Effector memory CD8-positive, alpha-beta T cell (primary cell): Measurements from ENCODE around the gene CCDC85C.
A peak's percentile ranks its signal among the peaks of the same experiment; 100 is the strongest.

Source experiments
- ATAC-seq: fragments of 150-1000 bp; cut with Tn5 transposase; replicated peaks from 2 replicates; pipeline ENCODE4 v1.10.0; 2021; ENCODE audit warnings: mild to moderate bottlenecking, moderate library complexity
- DNase-seq, 3 experiments: peaks; one replicate each; pipeline ENCODE4 v3.0.0; 2021
- H3K27ac Mint-ChIP-seq, 2 donors: one replicate each; pipeline ENCODE4 v1.8.0; 2022; ENCODE audit warnings: mild to moderate bottlenecking in 2 of 2, mixed read lengths in 2 of 2, moderate library complexity in 2 of 2
- H3K27me3 Mint-ChIP-seq, 2 donors: one replicate each; pipeline ENCODE4 v1.8.0; 2022; ENCODE audit warnings: mixed read lengths in 2 of 2
- H3K36me3 Mint-ChIP-seq: one replicate; pipeline ENCODE4 v1.8.0; 2022; ENCODE audit warnings: mild to moderate bottlenecking, moderate library complexity, mixed read lengths; ENCODE audit not compliant: insufficient read depth
- H3K4me1 Mint-ChIP-seq, 2 donors: one replicate each; pipeline ENCODE4 v1.8.0; 2022; ENCODE audit warnings: low read depth in 2 of 2, mixed read lengths in 2 of 2
- H3K4me3 Mint-ChIP-seq, 2 donors: one replicate each; pipeline ENCODE4 v1.8.0; 2022; ENCODE audit warnings: mild to moderate bottlenecking in 2 of 2, mixed read lengths in 2 of 2, moderate library complexity in 2 of 2
- H3K9me3 Mint-ChIP-seq, 2 donors: one replicate each; pipeline ENCODE4 v1.8.0; 2022; ENCODE audit warnings: mixed read lengths in 2 of 2

The CCDC85C gene

GRCh38 chr14:99586761-99587459, 17.1 kb downstream of the CCDC85C start:
- Mint-ChIP-seq H3K9me3 (no peaks in the 10 kb centered on the region), H3K36me3 (peaks cover 3% of the 10 kb centered on the region), H3K4me1 (peaks cover 8 to 15% of the 10 kb centered on the region in 2 donors), H3K27ac (no peak overlapping the region), H3K4me3 (no peak overlapping the region), H3K27me3 (no peaks in the 10 kb centered on the region)
- ATAC-seq (no peak), DNase-seq (no peak)

DNA sequence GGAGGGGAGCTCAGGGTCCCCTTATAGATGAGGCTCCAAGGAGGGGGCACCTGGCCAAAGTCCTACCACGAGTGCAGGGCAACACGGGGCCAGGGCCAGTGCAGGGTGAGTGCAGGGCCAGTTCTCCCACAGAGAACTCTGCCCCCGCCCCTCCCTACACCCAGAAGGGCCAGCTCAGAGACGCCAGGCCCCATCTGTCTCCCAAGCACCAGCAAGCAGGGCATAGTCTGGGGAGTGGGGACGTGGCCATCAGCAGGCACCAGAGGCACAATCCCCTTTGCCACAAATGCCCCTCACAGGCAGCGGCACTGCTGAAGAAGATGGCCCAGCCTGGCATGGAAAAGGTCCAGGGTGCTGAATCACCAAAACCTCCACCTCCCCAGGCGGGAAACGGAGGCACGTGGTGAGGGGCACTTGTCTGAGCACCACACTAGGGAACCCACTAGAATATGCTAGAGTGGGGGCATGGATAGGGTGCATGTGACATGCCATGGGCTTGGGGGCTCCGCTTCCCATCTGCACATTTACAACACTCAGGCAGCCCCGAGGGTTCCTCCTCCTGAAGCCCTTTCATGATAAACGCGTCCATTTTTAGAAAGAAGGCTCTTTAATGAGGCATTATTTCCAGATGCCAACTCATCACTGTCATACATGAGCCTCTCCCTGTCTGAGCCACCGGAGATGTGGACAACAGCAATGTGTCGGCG, 17.8 kb downstream of the CCDC85C start:
- no peak for ATAC-seq

GRCh38 chr14:99584823-99585222, 19.2 kb downstream of the CCDC85C start:
- Mint-ChIP-seq H3K4me1 (peaks cover 4 to 8% of the 10 kb centered on the region in 2 donors), H3K9me3 (no peaks in the 10 kb centered on the region), H3K27me3 (no peaks in the 10 kb centered on the region), H3K4me3 (no peak overlapping the region), H3K27ac (no peak overlapping the region), H3K36me3 (peaks cover 3% of the 10 kb centered on the region)
- ATAC-seq = no peak
- no peak for DNase-seq

More for the DNA sequence above, 17.8 kb downstream of the CCDC85C start:
- Mint-ChIP-seq H3K36me3 (peaks cover 3% of the 10 kb centered on the region), H3K4me3 (no peak overlapping the region), H3K27ac (no peak overlapping the region), H3K9me3 (no peaks in the 10 kb centered on the region), H3K27me3 (no peaks in the 10 kb centered on the region), H3K4me1 (peaks cover 8 to 14% of the 10 kb centered on the region in 2 donors)
- no peak for DNase-seq

GRCh38 chr14:99581938-99582337, 22.1 kb downstream of the CCDC85C start:
- H3K27ac Mint-ChIP-seq = no peak overlapping the region
- ATAC-seq = no peak
- H3K9me3 Mint-ChIP-seq = no peaks in the 10 kb centered on the region
- no peaks in the 10 kb centered on the region for H3K27me3 Mint-ChIP-seq
- no peak for DNase-seq
- no peak overlapping the region for H3K4me3 Mint-ChIP-seq
- H3K36me3 Mint-ChIP-seq = peaks cover under 1% of the 10 kb centered on the region
- peaks cover 0 to 8% of the 10 kb centered on the region in 2 donors for H3K4me1 Mint-ChIP-seq

GRCh38 chr14:99581374-99581773, 22.6 kb downstream of the CCDC85C start:
- H3K36me3 Mint-ChIP-seq = no peaks in the 10 kb centered on the region
- no peak overlapping the region for H3K27ac Mint-ChIP-seq

GRCh38 chr14:99579903-99580571, 24.0 kb downstream of the CCDC85C start:
- peaks cover 7 to 15% of the 10 kb centered on the region in 2 donors for H3K4me1 Mint-ChIP-seq
- DNase-seq (no peak), ATAC-seq (no peak)
- no peaks in the 10 kb centered on the region for H3K27me3 Mint-ChIP-seq
- no peak overlapping the region for H3K4me3 Mint-ChIP-seq
- H3K36me3 Mint-ChIP-seq = no peaks in the 10 kb centered on the region
- H3K9me3 Mint-ChIP-seq = no peaks in the 10 kb centered on the region
- no peak overlapping the region for H3K27ac Mint-ChIP-seq

More at GRCh38 chr14:99581374-99581773, 22.6 kb downstream of the CCDC85C start:
- no peak for DNase-seq
- Mint-ChIP-seq H3K4me1 (peaks cover 0 to 5% of the 10 kb centered on the region in 2 donors), H3K27me3 (no peaks in the 10 kb centered on the region), H3K4me3 (no peak overlapping the region), H3K9me3 (no peaks in the 10 kb centered on the region)
- no peak for ATAC-seq

- H3K27me3 Mint-ChIP-seq = no peaks in the 10 kb centered on the region
- H3K4me3 Mint-ChIP-seq = no peak overlapping the region
- H3K36me3 Mint-ChIP-seq = no peaks in the 10 kb centered on the region
- no peak for ATAC-seq
- H3K27ac Mint-ChIP-seq = no peak overlapping the region
- H3K9me3 Mint-ChIP-seq = no peaks in the 10 kb centered on the region
- no peak for DNase-seq
- H3K4me1 Mint-ChIP-seq = peaks cover 7 to 15% of the 10 kb centered on the region in 2 donors
These were observed 24.7 kb downstream of the CCDC85C start for GRCh38 chr14:99579120-99579836.

- DNase-seq = no peak
- Mint-ChIP-seq H3K9me3 (no peaks in the 10 kb centered on the region), H3K4me3 (no peak overlapping the region), H3K27ac (peak overlapping the region in 1 of 2 donors; percentile 33), H3K4me1 (peaks cover 7 to 15% of the 10 kb centered on the region in 2 donors), H3K36me3 (no peaks in the 10 kb centered on the region), H3K27me3 (no peaks in the 10 kb centered on the region)
- ATAC-seq = no peak
These were observed 25.4 kb downstream of the CCDC85C start for GRCh38 chr14:99578541-99579101.

GRCh38 chr14:99576761-99577705, 27.0 kb downstream of the CCDC85C start:
- Mint-ChIP-seq H3K9me3 (no peaks in the 10 kb centered on the region), H3K27ac (no peak overlapping the region), H3K36me3 (no peaks in the 10 kb centered on the region), H3K4me3 (no peak overlapping the region), H3K4me1 (peaks cover 13 to 21% of the 10 kb centered on the region in 2 donors), H3K27me3 (no peaks in the 10 kb centered on the region)
- ATAC-seq (no peak), DNase-seq (no peak)

GRCh38 chr14:99576304-99576703, 27.7 kb downstream of the CCDC85C start:
- DNase-seq (no peak), ATAC-seq (no peak)
- Mint-ChIP-seq H3K9me3 (no peaks in the 10 kb centered on the region), H3K27ac (peak overlapping the region in 1 of 2 donors; percentile 22), H3K27me3 (no peaks in the 10 kb centered on the region), H3K4me1 (peaks cover 13 to 22% of the 10 kb centered on the region in 2 donors), H3K4me3 (no peak overlapping the region), H3K36me3 (no peaks in the 10 kb centered on the region)

GRCh38 chr14:99575043-99576023, 28.7 kb downstream of the CCDC85C start:
- no peaks in the 10 kb centered on the region for H3K27me3 Mint-ChIP-seq
- peaks cover under 1% of the 10 kb centered on the region for H3K36me3 Mint-ChIP-seq
- no peaks in the 10 kb centered on the region for H3K9me3 Mint-ChIP-seq
- H3K27ac Mint-ChIP-seq = peak overlapping the region in 1 of 2 donors; percentile 22
- ATAC-seq (peak; percentile 29), DNase-seq (no peak)
- no peak overlapping the region for H3K4me3 Mint-ChIP-seq
- H3K4me1 Mint-ChIP-seq = peaks cover 13 to 22% of the 10 kb centered on the region in 2 donors
